ENCODE data around the gene MTHFS.
"Not testable (repeated sequence)": the region's sequence is repeated elsewhere in the genome, so short reads cannot be mapped to it uniquely, and the experiment has no call there.

The MTHFS gene

DNA sequence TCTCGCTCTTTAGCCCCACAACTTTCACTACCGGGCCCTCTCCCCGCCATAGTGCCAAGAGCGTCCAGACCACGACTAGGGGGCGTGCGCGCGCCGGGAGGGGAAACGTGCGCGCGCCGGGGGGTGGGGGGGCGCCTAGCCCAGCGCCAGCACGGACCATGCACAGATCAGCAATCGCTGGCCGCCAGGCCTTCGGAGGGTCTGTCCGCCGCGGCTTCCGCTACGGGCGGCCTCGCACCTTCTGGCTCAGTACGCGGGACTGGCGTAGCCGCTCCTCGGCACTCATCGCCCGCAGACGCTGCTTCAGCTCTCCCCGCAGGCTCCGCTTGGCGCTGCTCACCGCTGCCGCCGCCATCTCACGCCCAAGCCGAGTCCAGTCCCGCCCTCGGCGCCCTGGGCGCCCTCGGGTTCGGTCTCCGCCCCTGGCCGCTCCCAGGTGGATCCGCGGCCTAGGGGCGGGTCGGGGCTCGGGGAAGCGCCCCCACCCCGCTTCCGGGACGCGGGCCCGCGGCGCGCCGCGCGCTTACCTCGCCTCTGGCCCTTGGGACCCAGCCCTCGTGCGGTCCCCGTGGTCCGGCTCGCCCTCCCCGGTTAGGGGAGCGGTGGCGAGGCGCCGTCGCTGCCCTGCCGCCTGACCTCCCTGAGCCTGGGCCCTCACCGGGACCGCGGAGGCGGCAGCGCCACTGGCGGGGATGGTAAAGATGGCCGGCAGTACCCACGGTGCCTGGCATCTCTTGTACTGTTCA lies at the start of gene MTHFS:
Gene MTHFS, minus strand, starts transcription at position 381 of the 746 bp plus-strand sequence. Its CDS starts 26 bp downstream, at position 355.
- DNase-seq, result peak; percentile 90

DNA sequence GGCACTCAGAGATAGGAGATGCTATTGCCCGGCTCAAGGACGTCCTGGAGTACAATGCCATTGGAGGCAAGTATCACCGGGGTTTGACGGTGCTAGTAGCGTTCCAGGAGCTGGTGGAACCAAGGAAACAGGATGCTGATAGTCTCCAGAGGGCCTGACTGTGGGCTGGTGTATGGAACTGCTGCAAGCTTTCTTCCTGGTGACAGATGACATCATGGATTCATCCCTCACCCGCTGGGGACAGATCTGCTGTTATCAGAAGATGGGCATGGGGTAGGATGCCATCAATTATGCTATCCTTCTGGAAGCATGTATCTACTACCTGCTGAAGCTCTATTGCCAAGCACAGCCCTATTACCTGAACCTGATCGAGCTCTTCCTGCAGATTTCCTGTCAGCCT lies 47.8 kb upstream of the MTHFS start:
- DNase-seq, result no peak

DNA sequence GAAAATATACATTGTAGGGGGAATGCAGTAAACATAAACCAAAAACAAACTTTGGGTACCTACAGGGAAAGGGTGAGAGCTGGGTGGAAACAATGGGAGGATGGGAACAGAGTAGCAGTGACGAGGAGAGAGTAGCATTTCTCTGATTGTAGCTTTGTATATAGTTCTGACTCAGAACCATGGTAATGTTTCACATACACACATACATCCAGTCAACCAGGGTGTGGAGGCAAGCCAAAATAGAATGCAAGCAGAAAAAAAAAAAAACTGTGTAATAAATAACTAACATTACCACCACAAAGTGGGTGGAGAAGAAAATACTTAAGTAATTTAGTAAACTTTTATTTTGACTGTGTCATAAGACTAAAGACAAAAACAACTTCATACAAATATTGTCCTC lies 47.0 kb upstream of the MTHFS start:
- no peak for DNase-seq

DNA sequence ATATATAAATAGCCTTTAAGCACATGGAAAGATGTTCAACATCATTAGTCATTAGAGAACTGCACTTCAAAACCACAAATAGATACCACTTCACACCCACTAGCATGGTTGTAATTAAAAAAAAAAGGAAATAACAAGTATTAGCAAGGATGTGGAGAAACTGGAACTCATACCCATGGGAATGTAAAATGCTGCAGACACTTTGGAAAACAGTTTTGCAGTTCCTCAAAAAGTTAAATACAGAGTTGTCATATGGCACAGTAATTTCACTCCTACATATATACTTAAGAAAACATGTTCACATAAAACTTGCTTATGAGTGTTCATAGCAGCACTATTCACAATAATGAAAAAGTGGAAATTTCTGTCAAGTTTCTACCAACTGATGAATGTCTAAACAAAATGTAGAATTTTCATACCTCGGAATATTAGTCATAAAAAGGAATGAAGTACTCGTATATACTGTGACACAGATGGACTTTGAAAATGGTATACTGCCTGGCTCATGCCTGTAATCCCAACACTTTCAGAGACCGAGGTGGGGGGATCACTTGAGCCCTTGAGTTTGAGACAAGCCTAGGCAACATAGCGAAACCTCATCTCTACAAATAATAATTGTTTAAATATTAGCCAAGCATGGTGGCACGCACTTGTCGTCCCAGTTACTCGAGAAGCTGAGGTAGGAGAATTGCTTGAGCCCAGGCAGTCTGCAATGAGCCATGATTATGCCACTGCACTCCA lies 46.1 kb upstream of the MTHFS start:
- no peak for DNase-seq

DNA sequence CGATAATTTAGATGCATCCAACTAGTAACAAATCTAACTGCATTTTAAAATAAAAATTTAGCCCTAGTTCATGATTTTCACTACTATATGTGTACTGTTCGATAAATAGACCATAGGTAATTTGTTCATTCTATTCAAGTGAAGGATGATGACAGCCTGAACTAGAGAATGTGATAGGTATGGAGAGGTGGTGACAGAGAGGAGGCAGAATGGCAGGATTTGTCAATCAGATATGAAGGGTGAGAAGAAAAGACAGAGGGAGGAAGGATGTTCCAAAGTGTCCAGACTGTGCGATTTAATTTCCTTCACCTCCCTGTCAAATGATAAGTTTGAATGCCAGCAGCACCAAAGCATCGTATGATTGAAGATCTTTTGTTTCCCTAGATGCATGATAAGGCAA lies 42.6 kb upstream of the MTHFS start:
- no peak for DNase-seq

DNA sequence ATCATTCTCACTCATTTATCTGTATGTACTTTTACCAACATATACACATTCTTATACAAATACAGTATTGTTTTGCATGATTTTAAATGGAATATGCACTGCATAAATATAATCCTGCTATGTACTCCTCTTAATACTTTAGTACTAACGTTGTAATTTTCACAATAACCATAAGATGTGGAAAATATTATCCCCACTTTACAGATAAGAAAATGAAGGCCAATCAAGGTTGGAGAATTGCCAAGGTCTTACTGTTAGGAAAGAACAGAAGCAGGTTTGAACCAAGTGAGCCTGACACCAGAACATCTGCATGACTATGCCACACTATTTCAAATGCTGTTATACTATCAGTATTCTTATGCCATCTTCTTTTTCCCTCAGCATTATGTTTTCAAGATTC lies 41.3 kb upstream of the MTHFS start:
- DNase-seq, result no peak

DNA sequence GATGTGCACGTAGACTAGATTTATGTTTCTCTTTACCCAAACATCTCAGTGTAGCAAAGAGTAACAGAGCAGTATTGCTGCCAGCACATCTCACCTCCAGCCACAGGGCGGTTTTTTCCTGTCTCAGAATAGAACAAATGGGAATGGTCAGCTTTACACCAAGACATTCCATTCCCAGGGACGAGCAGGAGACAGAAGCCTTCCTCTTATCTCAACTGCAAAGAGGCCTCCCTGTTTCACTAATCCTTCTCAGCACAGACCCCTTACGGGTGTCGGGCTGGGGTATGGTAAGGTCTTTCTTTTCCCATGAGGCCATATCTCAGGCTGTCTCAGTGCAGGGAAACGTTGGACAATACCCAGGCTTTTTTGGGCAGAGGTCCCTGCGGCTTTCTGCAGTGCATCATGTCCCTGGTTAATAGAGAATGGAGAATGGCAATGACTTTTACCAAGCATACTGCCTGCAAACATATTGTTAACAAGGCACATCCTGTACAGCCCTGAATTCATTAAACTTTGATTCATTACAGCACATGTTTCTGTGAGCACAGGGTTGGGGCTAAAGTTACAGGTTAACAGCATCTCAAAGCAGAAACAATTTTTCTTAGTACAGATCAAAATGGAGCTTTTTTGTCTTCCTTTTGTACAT lies 38.9 kb upstream of the MTHFS start:
- DNase-seq, result not testable (repeated sequence)

DNA sequence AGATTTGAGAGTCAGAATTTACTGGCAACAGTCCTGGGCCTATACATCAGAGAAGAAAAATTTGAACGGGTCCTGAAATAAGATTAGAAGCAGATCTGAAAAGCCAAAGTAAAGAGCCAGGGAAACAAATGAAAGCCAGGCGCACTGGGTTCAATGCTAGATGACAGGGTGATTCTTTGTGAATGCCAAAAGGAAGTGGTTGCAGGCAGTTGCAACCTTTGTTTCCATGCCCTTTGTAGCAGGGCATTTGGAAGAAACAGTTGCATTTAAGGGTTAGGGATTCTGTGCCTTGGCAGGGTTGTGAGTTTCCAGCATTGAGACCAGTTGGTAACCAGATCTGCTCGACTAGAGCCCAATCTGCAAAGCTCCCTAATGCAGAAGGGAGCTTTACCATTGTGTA lies 36.4 kb upstream of the MTHFS start:
- no peak for DNase-seq

DNA sequence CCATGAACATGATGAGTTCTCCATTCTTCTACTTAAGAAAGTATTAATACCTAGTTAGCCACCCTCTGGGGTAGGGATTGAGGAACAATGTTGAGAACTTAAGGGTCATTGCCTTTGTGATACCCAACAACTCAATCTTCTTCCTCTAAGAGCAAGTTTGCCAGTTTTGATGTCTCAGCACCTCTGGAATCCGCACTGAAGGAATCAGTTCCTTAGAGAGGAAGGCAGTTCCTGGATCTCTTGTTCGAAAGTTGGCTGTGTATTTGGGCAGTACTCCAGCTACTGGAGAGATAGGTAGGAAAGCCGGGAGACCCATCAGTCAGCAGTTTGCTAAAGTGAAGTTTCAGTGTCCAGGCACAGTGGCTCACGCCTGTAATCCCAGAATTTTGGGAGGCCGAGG lies 35.6 kb upstream of the MTHFS start:
- DNase-seq, result no peak

DNA sequence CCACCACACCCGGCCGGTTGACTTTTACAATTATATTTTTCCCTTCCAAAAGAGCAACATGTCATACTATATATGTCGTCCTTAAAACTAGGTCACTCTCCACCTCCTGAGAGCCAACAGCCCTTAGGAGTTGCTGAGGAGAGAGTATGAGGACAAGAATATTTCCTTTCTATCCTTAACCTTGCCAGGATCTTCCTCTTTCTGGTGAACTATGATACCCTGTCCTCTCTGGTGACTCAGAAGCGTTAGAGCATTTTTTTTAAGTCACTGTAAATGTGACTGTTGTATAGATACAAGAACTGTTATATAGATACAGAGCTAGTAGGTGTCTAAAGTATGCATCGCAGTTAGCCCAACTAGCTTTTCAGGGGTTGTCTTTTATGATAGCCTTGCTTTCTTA lies 33.7 kb upstream of the MTHFS start:
- no peak for DNase-seq

DNA sequence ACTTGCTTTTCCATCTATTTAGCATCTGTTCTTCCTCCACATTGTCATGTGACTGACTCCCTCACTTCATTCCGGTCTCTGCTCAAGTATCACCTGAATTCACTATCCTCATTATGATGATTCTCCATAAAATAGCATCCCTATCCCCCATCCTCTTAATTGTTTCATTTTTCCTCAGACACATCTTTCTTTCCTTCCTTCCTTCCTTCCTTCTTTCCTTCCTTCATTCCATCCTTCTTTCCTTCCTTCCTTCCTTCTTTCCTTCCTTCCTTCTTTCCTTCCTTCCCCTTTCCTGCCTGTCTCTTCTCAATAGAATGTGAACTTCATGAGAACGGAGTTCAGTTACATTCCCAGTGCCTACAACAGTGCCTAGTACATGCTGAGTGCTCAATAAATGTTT lies 32.6 kb upstream of the MTHFS start:
- no peak for DNase-seq

DNA sequence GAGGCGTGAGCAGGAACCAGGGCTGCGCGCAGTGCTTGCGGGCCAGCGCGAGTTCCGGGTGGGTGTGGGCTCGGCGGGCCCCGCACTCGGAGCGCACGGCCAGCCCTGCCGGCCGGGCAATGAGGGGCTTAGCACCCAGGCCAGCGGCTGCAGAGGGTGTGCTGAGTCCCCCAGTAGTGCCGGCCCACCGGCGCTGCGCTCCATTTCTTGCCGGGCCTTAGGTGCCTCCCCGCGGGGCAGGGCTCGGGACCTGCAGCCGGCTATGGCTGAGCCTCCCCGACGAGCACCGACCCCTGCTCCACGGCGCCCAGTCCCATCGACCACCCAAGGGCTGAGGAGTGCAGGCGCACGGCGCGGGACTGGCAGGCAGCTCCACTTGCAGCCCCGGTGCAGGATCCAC lies 29.3 kb upstream of the MTHFS start:
- DNase-seq, result not testable (repeated sequence)

DNA sequence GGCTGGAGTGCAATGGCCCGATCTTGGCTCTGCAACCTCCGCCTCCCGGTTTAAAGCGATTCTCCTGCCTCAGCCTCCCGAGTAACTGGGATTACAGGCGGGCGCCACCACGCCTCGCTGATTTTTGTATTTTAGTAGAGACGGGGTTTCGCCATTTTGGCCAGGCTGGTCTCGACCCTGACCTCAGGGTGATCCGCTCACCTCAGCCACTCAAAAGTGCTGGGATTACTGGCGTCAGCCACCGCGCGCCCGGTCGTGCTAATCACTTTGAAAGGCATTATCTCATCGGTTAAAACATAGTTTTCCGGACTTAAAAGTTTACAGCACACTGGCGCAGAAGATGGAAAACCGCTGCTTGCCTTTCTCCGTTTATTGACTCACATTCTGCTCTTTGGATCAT lies 27.6 kb upstream of the MTHFS start:
- DNase-seq, result no peak

DNA sequence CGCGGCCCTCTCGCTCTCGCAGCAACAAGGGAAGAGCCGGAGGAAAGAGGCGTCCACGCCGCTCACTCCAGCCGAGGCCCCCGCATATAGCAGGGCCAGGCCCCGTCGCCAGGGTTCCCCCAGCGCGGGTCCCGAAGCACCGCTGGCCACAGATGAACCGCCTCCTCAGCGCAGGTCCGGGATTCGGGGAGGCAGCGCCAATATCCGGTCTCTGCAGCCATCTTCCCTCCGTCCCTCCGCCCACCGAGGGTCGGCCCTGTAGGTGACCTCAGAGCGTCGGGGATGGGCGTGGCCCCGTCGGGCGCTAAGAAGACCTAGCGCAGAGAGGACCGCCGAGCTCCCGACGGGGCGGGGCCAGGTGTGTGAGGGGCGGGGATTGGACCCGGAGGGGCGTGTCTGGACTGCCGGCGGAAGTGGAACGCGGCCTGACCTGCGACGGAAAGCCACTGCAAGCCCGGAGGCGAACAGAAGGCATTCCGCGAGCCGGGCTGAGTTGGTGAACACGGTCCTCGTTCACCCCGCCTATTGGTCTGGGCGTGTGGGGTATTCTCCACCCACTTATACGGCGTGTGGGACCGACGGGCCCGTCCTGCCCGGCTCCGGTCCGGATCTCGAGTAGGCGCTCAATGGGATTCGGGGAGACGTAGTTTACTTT lies 26.8 kb upstream of the MTHFS start:
- DNase-seq, result peak; percentile 95

DNA sequence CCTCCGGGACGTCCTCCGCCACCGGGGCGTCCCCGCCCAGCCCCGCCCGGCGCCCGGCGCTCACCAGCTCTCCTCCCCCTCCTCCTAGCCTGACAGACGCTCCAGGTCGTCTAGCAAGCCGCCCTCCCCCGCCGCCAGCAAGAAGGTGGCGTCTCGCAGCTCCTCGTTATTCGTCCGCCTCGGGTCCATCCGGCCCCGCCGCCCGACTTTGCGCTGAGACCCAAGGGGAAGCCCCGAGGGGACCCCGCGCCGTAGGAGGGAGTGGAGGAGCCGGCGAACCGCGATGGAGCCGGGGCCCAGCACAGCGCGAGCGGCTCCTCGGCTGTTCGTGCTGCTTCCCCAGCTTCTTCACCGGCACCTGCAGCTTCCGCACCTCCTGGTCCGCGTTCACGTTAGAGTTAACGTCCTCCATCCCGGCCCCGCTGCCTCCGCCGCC lies 26.3 kb upstream of the MTHFS start:
- DNase-seq, result peak; percentile 75

DNA sequence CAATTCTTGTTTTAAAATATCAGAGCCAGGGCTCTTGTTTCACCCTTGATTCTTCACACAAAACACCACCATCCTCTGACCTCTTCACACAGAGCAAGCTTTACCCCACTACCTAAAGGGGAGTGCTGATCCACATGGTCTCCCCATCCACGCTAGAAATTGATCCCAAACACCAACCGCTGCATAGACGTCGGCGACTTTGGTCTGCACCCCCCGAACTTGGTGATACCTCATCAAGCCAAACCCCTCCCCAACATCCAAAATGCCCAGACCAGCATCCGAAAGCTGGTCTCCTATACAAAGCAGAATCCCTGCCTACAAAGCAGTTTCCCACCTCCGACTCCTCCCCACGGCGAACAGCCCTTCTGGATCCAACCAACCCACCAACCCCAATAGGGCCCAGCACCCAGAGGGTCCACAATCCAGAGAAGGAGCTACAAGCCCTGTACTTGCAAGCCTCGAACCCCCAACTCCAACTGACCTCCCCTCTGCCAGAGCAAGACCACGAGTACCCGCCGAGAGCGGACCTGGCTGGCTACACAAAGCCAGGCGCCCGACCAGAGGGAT lies 25.8 kb upstream of the MTHFS start:
- no peak for DNase-seq

DNA sequence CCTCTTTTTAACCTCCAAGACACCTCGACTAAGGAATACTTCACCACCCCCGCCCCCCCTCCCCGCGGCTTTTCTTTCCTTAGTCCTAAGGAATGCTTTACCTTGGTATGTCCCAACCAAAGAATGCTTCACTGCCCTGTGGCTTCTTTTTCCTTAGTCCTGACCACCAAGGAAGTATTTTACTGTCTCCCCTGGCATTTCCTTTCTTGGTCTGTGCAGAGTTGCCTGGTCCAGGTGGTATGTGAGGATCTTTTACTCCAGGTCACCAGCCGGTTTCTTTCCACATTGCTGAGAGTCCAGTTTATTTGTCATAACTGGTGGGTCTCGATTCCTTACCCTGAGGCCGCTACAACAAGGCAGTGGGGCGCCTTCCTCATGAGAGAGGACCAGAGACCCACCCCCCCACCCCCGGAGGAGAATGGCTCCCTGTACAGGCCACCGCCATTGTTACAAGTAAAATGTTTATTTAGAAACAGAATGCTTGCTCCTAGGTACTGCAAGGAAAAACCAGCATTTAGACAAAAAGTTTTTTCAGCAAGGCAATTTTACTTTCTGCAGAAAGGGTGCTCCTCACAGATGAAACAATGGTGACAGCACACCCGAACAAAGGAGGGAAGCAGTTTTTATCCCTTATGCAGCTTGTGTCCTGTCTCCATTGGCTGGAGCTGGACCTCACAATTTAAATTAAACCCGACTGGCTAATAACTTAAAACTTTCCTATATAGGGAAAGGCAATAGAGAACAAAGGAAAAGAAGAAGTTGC lies 23.1 kb upstream of the MTHFS start:
- no peak for DNase-seq

DNA sequence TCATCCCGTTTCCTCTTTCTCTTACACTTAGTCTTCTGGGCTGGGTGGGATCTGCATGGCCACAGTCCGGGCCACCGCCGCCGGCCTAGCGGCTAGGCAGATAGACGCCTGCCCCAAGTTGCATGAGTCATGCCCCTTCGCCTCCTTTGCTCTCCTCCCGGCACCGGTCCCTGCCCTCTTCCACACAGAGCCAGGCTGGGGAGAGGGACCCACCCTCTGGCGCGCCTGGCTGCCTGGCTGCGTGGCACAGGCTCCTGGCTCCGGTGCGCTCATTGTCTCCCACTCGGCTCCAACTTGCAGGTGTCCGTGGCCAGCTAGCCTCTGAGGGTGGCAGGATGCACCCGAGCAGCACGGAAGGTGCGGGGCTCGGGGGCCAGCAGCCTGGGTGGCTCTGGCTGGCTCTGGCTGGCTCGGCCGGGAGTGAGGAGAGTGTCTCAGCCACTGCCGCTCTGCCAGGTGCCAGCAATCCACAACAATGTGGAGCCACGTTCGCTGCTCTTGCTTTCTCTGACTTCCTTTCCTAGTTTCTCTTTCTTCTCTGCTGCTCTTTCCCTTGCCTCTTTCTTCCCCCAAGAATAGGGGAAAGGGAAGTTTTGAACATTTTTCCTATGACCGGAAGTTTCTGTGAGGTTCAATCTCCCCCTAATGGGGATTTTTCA lies 22.4 kb upstream of the MTHFS start:
- DNase-seq, result no peak

DNA sequence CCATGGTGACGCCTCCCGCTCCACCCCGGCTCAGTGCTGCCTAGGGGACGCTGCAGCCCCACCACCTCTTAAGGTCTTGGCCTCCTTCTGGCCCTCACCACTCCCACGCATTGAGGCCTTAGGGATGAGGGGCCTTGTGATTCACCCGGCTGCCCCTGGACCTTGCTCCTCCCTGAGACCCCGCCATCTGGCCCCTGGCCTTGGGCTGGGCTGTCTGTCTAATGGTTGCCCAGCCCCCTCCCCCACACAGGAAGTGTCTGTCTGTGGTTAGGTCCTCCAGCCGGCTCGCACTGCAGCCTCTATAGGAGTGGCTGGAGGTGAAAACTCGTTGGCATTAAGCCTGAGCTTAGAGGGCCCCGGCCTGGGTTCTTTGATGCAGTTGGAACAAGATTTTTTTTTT lies 21.5 kb upstream of the MTHFS start:
- DNase-seq, result no peak

DNA sequence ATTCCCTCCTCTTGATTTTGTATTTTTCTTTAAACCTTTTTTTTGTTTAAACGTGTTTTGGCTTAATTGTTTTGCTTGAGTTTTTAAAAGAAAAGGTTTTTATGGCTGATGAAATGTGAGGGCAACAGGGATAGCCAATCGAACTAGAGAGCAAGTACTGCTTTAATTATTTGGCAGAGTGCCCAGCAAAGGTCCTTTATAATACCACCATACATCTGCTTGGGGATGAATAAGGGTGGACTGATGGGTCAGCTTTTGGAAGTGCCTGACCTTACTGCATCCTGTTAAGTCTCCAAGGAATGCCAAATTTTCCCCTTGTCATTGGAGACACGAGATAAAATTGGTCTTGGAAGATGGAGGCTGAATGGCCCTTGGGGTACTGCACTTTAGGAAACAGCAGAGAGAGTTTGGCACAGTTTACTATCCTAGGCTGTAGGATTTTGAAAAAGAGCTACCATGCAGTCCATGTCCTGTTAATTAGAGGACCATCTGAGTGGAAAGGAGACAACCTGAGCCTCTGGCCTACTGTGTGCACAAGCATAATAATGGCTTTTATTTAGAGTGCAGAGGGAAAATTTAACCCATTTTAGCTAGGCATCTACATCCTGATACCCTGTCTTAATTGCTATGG lies 19.8 kb upstream of the MTHFS start:
- DNase-seq, result no peak

Data from left hindlimb (tissue), 1 donor.